HG03045 (cell line): ENCODE data around the gene TSC22D1.

ENCODE experiments used
- ATAC-seq: cut with Tn5 transposase; IDR thresholded peaks from one replicate; pipeline ENCODE4 v1.9.1; 2021; ENCODE audit warnings: mild to moderate bottlenecking, moderate library complexity; ENCODE audit not compliant: unreplicated experiment

The TSC22D1 gene

DNA sequence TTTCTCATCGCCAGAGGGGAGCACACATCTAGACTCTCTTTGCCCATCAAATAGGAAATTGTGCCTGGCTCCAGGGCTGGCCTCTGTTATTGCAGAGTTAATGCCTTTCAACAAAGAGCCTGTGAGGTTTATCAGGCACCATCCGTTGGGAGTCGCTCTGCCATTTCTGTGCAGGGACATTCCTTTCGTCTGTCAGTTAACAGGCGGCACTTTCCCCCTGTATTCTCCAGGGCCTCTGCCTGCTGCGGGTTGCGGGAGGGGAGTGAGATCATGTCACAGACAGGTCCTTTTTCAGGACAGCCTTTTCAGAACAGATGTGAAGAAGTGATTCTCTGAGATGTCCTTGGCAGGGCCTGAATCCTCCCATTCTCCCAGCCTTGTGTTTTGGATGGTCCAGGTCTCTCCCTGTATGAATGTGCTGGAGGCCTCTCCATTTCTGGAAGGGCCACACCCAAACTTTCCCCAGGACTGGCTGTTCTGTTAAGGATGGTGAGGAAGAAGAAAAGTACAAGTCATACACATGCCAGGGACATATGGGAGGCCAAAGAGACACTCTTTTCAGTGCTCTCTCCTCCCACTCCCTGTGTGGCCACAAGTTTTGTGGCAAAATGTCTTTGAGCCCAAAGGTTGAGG lies 187.6 kb downstream of the TSC22D1 start:
- ATAC-seq: no peak

DNA sequence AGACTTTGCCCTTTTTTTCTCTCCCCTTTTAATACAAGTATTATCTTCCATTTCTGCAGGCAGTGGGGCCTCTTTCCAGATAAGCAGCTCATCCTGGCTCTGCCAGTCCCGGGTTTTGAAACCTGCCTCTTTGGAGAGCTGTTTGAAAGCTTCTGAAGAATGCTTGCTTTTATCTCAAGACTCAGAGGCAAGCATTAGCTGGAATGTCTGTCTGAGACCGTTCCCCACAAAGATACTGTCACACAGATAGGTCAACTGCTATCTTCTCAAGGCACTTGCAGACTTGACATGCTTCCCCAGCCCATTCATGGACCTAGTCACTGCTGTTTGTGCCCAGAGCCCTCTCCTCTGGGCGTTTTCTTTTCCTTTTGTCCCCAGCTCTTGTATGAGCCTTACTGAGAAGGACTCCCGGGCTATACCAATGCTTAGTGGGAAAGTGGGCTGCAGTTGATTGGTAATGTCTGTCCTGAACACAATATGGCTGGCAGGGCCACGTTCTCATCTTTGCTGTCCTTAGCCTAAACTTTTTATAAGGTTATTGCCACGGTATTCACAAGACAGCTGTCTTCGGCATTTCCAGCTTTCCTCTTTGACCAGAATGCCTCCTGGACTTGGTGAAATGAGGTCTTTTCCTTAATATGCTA lies 189.1 kb downstream of the TSC22D1 start:
- no peak for ATAC-seq

DNA sequence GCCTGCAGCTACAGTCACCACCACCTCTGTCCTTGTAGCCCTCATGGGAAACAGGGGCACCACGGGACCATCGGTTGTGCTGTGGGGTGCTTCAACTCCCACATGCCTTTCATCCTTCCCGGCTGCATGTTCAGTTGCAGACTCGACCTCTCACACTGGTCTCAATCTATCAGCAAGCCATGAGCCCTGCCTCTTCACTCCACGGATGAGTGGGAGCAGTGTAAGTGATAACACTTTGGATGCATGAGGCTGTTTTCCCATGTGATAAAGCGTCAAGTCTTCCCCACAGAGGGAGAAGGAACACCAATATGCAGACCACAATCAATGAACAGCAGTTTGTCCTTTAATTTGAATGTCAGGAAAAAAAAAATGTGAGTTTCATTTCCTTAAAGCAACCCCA lies 190.3 kb downstream of the TSC22D1 start:
- ATAC-seq: no peak

DNA sequence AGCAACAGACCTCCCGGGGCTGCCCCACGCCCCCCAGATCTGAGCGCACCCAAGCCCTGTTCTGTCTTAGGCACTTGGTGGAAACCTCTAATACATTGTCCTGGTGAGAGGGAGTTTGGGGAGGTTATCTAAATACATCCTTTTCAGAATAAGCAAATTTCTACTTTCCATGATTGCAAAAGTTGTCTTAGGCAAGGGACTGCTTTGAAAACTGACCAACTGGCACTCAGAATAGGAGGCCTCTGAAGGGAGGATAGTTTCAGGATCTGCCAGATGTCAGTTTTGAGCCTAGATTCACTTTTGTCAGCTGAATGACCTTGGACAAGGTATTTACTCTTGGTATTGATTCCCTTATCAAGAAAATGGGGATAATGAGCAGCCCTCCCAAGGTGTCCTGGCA lies 190.7 kb downstream of the TSC22D1 start:
- ATAC-seq: no peak

DNA sequence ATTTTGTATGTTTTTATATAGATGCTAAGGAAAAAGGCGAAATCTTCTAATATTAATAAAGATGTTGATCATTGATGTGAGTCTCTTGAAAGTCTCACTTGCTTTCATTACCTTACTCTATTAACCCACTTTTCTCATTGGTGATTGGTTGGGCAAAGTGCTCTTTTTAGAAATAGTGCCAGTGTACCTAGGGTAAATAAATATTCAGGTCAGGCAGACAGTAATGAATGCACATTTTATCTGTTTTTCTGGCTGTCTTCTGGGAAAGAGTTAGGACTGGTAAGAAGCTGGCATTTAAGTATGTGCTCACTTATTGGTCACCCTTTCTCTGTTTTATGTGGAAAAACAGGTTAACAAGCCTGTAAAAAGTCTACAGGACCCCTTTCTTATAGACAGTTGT lies 191.4 kb downstream of the TSC22D1 start:
- ATAC-seq: no peak

DNA sequence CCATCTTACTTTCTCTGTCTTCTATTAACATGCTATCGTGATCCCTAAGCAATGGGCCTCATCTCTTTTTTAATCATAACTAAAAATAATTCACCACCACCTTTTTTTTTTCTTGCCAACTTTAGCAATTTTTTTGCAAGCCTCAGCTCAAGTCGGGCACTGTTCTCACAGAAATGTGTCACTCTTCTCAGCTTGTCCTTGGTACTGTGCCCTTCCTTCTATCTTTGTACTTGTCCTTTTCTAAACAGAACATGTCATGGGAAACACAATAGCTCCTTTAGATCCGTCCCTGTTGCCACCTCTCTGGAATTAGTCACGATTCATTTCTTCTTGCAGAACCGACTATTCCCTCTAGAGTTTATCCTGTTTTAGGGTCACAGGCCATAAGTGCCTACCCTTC lies 192.2 kb downstream of the TSC22D1 start:
- no peak for ATAC-seq

DNA sequence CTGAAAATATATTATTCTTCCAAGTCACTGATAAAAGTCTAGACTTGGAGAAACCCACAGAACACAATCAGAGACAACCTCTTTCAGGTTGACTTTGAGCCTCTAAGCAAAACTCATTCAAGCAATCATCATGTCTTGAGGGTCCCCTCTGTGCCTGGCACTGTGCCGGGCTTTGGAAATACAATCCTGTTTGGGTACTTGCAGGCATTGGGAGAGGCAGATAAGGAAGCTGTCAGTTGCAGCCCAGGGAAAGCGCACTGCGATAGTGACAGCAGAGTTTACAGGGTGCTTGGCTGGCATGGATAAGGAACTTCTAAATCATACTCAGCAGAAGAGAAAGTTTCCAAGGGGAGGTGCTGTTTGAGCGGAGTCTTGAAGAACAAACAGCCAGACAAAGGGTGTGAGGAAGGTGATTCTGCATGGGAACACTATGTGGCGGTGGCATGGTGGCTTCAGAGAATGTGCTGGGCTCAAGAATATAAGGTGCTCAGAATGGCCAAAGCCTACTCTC lies 193.4 kb downstream of the TSC22D1 start:
- ATAC-seq: no peak
